DOHH2 (cell line): ENCODE results near the gene CDK2.
"Not testable (repeated sequence)": the region's sequence is repeated elsewhere in the genome, so short reads cannot be mapped to it uniquely, and the experiment has no call there.

Experiments used
- H3F3A ChIP-seq: fragments of 200-600 bp; sonication (generic), shearing (Covaris generic); 2 replicates; pipeline ENCODE4 v1.6.0; 2016; ENCODE audit warnings: antibody characterized with exemption, mild to moderate bottlenecking; ENCODE audit not compliant: control insufficient read depth, insufficient read depth
- H3K27ac ChIP-seq: fragments of 200-600 bp; sonication (generic); 2 replicates; pipeline ENCODE4 v1.5.1; 2014; ENCODE audit warnings: low read depth, mild to moderate bottlenecking, low read length, moderate library complexity
- H3K27me3 ChIP-seq: fragments of 200-600 bp; sonication (generic); 2 replicates; pipeline ENCODE4 v1.6.1; 2014; ENCODE audit warnings: mild to moderate bottlenecking, low read length, mixed read lengths; ENCODE audit not compliant: control insufficient read depth
- H3K36me3 ChIP-seq: fragments of 200-600 bp; sonication (generic); 2 replicates; pipeline ENCODE4 v1.6.1; 2014; ENCODE audit warnings: mild to moderate bottlenecking, low read length, moderate library complexity, mixed read lengths; ENCODE audit not compliant: control insufficient read depth
- H3K4me1 ChIP-seq: fragments of 200-600 bp; sonication (generic); 2 replicates; pipeline ENCODE4 v1.6.1; 2014; ENCODE audit warnings: mild to moderate bottlenecking, low read length, mixed read lengths; ENCODE audit not compliant: control insufficient read depth
- H3K4me2 ChIP-seq: fragments of 200-600 bp; sonication (generic); 2 replicates; pipeline ENCODE4 v1.6.0; 2014; ENCODE audit warnings: mild to moderate bottlenecking, low read length, moderate library complexity
- H3K4me3 ChIP-seq: fragments of 200-600 bp; sonication (generic); 2 replicates; pipeline ENCODE4 v1.5.1; 2014; ENCODE audit warnings: mild to moderate bottlenecking, low read length, mixed read lengths
- H3K79me2 ChIP-seq: fragments of 200-600 bp; sonication (generic); 2 replicates; pipeline ENCODE4 v1.6.1; 2014; ENCODE audit warnings: mild to moderate bottlenecking, low read length, mixed read lengths; ENCODE audit not compliant: control insufficient read depth
- H3K9me2 ChIP-seq: fragments of 200-600 bp; sonication (generic); replicated peaks from 2 replicates; pipeline ENCODE4 v1.6.1; 2014; ENCODE audit warnings: mild to moderate bottlenecking, low read length, mixed read lengths; ENCODE audit not compliant: control insufficient read depth
- H3K9me3 ChIP-seq: fragments of 200-600 bp; sonication (generic); 2 replicates; pipeline ENCODE4 v1.6.1; 2014; ENCODE audit warnings: antibody characterized with exemption, low read length, mixed read lengths; ENCODE audit not compliant: control insufficient read depth, insufficient read depth
- H4K20me1 ChIP-seq: fragments of 200-600 bp; sonication (generic); 2 replicates; pipeline ENCODE4 v1.6.0; 2014; ENCODE audit warnings: low read depth, mild to moderate bottlenecking, antibody characterized with exemption, low read length, moderate library complexity; ENCODE audit not compliant: control insufficient read depth, insufficient read depth
- EZH2phosphoT487 ChIP-seq: fragments of 200-600 bp; sonication (generic); IDR thresholded peaks from 2 replicates; pipeline ENCODE4 v1.6.1; 2017; ENCODE audit warnings: borderline replicate concordance, mild to moderate bottlenecking, antibody characterized with exemption, low read length, moderate library complexity, mixed read lengths
- TF ChIP-seq, protein P1 (sequence below): fragments of 200-600 bp; sonication (generic); IDR thresholded peaks from one replicate; pipeline ENCODE4 v1.5.1; 2014; ENCODE audit warnings: antibody characterized with exemption, mild to moderate bottlenecking, low read depth, low read length; ENCODE audit not compliant: poor library complexity, severe bottlenecking

Gene CDK2

DNA sequence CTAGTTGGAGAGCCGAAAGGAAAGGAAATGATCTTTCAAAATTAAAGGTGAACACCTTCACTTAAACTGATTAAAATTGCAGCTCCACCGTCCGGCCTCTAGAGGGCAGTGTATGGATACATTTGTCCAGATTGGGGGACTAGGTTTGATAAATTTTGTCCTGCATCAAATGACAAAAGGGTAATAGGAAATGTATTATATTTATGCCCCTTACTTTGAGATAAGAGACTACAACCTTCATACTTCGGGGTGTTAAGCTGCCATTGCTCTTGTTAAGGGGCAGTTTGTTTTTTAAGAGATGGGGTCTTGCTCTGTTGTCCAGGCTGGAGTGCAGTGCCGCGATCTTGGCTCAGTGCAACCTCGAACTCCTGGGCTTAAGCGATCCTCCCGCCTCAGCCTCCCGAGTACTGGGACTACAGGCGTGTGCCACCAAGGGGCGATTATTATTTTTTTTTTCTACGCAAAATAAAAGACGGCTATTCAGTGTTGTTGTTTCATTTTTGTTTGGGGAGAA, 29.6 kb downstream of the CDK2 start:
- H3K27ac ChIP-seq, result no peak overlapping the region

GRCh38 chr12:55996715-55997534, 30.3 kb downstream of the CDK2 start, which contains the start of gene SUOX:
Gene SUOX (plus strand): TSS chr12:55997276. CDS start chr12:56002222, 4,946 bp downstream.
- Histone ChIP-seq H4K20me1 (no peaks in the 10 kb centered on the region), H3K36me3 (peaks cover 19% of the 10 kb centered on the region), H3F3A (peaks cover 7% of the 10 kb centered on the region), H3K4me1 (peaks cover 9% of the 10 kb centered on the region), H3K9me3 (no peaks in the 10 kb centered on the region), H3K27ac (no peak within 1 kb of the TSS), H3K4me3 (no peak within 1 kb of the TSS), H3K79me2 (no peaks in the 10 kb centered on the region), H3K4me2 (peak within 1 kb of the TSS; percentile 28; the same call in 1 of the 2 replicates), H3K27me3 (peaks cover 13% of the 10 kb centered on the region), H3K9me2 (no peaks in the 10 kb centered on the region)
- no peak for TF ChIP-seq EZH2phosphoT487
- TF ChIP-seq, protein P1, sequence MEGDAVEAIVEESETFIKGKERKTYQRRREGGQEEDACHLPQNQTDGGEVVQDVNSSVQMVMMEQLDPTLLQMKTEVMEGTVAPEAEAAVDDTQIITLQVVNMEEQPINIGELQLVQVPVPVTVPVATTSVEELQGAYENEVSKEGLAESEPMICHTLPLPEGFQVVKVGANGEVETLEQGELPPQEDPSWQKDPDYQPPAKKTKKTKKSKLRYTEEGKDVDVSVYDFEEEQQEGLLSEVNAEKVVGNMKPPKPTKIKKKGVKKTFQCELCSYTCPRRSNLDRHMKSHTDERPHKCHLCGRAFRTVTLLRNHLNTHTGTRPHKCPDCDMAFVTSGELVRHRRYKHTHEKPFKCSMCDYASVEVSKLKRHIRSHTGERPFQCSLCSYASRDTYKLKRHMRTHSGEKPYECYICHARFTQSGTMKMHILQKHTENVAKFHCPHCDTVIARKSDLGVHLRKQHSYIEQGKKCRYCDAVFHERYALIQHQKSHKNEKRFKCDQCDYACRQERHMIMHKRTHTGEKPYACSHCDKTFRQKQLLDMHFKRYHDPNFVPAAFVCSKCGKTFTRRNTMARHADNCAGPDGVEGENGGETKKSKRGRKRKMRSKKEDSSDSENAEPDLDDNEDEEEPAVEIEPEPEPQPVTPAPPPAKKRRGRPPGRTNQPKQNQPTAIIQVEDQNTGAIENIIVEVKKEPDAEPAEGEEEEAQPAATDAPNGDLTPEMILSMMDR, result no peak

More for the DNA sequence above, 29.6 kb downstream of the CDK2 start:
- H3K4me3 ChIP-seq, result no peak overlapping the region
- H3K4me2 ChIP-seq, result no peak overlapping the region
- H3F3A ChIP-seq, result peaks cover 7% of the 10 kb centered on the region
- H3K36me3 ChIP-seq, result peaks cover 22% of the 10 kb centered on the region
- H3K9me3 ChIP-seq, result no peaks in the 10 kb centered on the region
- H4K20me1 ChIP-seq, result no peaks in the 10 kb centered on the region
- H3K27me3 ChIP-seq, result peaks cover 13% of the 10 kb centered on the region
- no peaks in the 10 kb centered on the region for H3K79me2 ChIP-seq
- peaks cover 9% of the 10 kb centered on the region for H3K4me1 ChIP-seq
- H3K9me2 ChIP-seq, result no peaks in the 10 kb centered on the region
- TF ChIP-seq, protein P1, result peak; percentile 87
- TF ChIP-seq EZH2phosphoT487, result no peak

DNA sequence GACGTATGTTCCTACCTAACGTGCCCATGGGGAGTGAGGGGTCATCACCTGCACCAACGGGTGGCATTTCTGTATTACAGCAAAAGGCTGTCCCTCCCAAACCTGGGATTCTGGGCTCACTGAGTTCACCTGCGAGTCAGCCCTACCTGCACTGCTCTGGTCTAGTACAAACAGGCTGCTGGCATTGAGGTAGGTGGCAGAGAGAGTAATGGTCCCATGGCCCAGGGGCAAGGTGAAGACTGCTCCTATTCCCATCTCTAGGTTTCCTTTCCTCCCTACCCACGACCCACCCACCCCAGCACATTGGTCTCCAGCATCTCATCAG, 30.9 kb downstream of the CDK2 start:
- H3K36me3 ChIP-seq, result peaks cover 14% of the 10 kb centered on the region
- H3K79me2 ChIP-seq, result no peaks in the 10 kb centered on the region
- H3F3A ChIP-seq, result peaks cover 7% of the 10 kb centered on the region
- H3K4me2 ChIP-seq, result no peak overlapping the region
- no peaks in the 10 kb centered on the region for H3K9me3 ChIP-seq
- no peaks in the 10 kb centered on the region for H4K20me1 ChIP-seq
- no peak overlapping the region for H3K27ac ChIP-seq
- H3K9me2 ChIP-seq, result no peaks in the 10 kb centered on the region
- TF ChIP-seq, protein P1, result no peak
- no peak for TF ChIP-seq EZH2phosphoT487
- peaks cover 9% of the 10 kb centered on the region for H3K4me1 ChIP-seq
- peaks cover 13% of the 10 kb centered on the region for H3K27me3 ChIP-seq
- no peak overlapping the region for H3K4me3 ChIP-seq

GRCh38 chr12:55999522-55999921, 32.9 kb downstream of the CDK2 start:
- H3K36me3 ChIP-seq, H3K4me2 ChIP-seq, H3K4me3 ChIP-seq, H3K27ac ChIP-seq, H3F3A ChIP-seq, H3K4me1 ChIP-seq, H3K79me2 ChIP-seq, H3K9me3 ChIP-seq, H3K9me2 ChIP-seq, H4K20me1 ChIP-seq: not testable (repeated sequence)
- peaks cover 13% of the 10 kb centered on the region for H3K27me3 ChIP-seq

DNA sequence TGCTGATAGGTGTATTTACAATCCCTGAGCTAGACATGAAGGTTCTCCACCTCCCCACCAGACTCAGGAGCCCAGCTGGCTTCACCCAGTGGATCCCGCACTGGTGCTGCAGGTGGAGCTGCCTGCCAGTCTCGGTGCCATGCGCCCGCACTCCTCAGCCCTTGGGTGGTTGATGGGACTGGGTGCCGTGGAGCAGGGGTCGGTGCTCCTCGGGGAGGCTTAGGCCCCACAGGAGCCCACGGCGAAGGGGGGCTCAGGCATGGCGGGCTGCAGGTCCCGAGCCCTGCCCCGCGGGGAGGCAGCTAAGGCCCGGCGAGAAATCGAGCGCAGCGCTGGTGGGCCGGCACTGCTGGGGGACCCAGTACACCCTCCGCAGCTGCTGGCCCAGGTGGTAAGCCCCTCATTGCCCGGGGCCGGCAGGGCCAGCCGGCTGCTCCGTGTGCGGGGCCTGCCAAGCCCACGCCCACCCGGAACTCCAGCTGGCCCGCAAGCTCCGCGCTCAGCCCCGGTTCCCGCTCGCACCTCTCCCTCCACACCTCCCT, 33.4 kb downstream of the CDK2 start:
- not testable (repeated sequence) for H4K20me1 ChIP-seq, H3K4me2 ChIP-seq, H3K9me3 ChIP-seq, H3K79me2 ChIP-seq, H3K27ac ChIP-seq, H3K9me2 ChIP-seq, H3K36me3 ChIP-seq, H3K4me1 ChIP-seq, H3F3A ChIP-seq, H3K4me3 ChIP-seq
- peaks cover 13% of the 10 kb centered on the region for H3K27me3 ChIP-seq
